ENCODE results near the gene SMIM33.
"Not testable (repeated sequence)": the region's sequence is repeated elsewhere in the genome, so short reads cannot be mapped to it uniquely, and the experiment has no call there.

Gene SMIM33

GRCh38 chr5:139456776-139457175 is 14.0 kb upstream of the SMIM33 start:
- DNase-seq = no peak

- DNase-seq = no peak
These were observed 13.6 kb upstream of the SMIM33 start for GRCh38 chr5:139457241-139457640.

- DNase-seq = no peak
These were observed 13.0 kb upstream of the SMIM33 start for GRCh38 chr5:139457653-139458306.

GRCh38 chr5:139458580-139459407 is 12.0 kb upstream of the SMIM33 start:
- DNase-seq = no peak

- DNase-seq = no peak
These were observed 11.3 kb upstream of the SMIM33 start for GRCh38 chr5:139459451-139459934.

GRCh38 chr5:139460455-139460854 is 10.3 kb upstream of the SMIM33 start:
- no peak for DNase-seq

GRCh38 chr5:139461176-139461575 is 9.6 kb upstream of the SMIM33 start:
- DNase-seq = no peak

GRCh38 chr5:139461698-139462097 is 9.1 kb upstream of the SMIM33 start:
- no peak for DNase-seq

- no peak for DNase-seq
These were observed 8.1 kb upstream of the SMIM33 start, which contains the start of gene ECSCR for GRCh38 chr5:139462586-139463276. ECSCR (minus strand) TSS chr5:139462743; CDS start chr5:139462670, 73 bp downstream.

- no peak for DNase-seq
These were observed 2.3 kb upstream of the SMIM33 start for GRCh38 chr5:139468421-139468931.

- no peak for DNase-seq
These were observed 1.7 kb downstream of the SMIM33 start for GRCh38 chr5:139472386-139473030.

- DNase-seq = no peak
These were observed 2.3 kb downstream of the SMIM33 start for GRCh38 chr5:139473105-139473504.

GRCh38 chr5:139473565-139473964 is 2.8 kb downstream of the SMIM33 start:
- DNase-seq = no peak

- DNase-seq = no peak
These were observed 4.3 kb downstream of the SMIM33 start for GRCh38 chr5:139474890-139475791.

- DNase-seq = no peak
These were observed 5.2 kb downstream of the SMIM33 start for GRCh38 chr5:139475865-139476617.

- DNase-seq = not testable (repeated sequence)
These were observed 8.0 kb downstream of the SMIM33 start for GRCh38 chr5:139478657-139479423.

GRCh38 chr5:139479729-139480128 is 8.9 kb downstream of the SMIM33 start:
- DNase-seq = not testable (repeated sequence)

- DNase-seq = peak in 1 of 56 donors; percentile 9
These were observed 10.3 kb downstream of the SMIM33 start for GRCh38 chr5:139481122-139481533.
